Astrocyte of the cerebellum (primary cell): ENCODE measurements around the gene KIF5C.

Experiments
- DNase-seq: peaks from one replicate; pipeline ENCODE4 v3.0.0-alpha.2; 2011; ENCODE audit warnings: low read depth
- H3K4me3 ChIP-seq: 2 replicates; pipeline ENCODE4 v1.5.1; 2011; ENCODE audit warnings: mild to moderate bottlenecking, low read depth, low read length, moderate library complexity
- CTCF ChIP-seq: IDR thresholded peaks from 2 replicates; pipeline ENCODE4 v1.5.1; 2012; ENCODE audit warnings: low read length, low read depth, moderate library complexity, mild to moderate bottlenecking; ENCODE audit errors: missing control alignments
- in situ Hi-C: cut with HindIII; loops from 2 replicates; pipeline ENCODE4 v1.10.0; 2017; ENCODE audit warnings: low sequenced_read_pairs

Gene KIF5C

GRCh38 chr2:148924514-148925178, 49.6 kb downstream of the KIF5C start:
- H3K4me3 ChIP-seq: no peak overlapping the region
- DNase-seq: no peak
- in situ Hi-C loops: no loop called here
- no peak for TF ChIP-seq CTCF

- H3K4me3 ChIP-seq: no peak overlapping the region
- no peak for DNase-seq
- TF ChIP-seq CTCF: peak; percentile 78
- in situ Hi-C loops: no loop called here
Observed at GRCh38 chr2:148926291-148926961, 51.4 kb downstream of the KIF5C start.

GRCh38 chr2:148926981-148927401, 52.0 kb downstream of the KIF5C start:
- no peak overlapping the region for H3K4me3 ChIP-seq
- in situ Hi-C loops: no loop called here
- no peak for DNase-seq
- TF ChIP-seq CTCF: no peak

- H3K4me3 ChIP-seq: no peak overlapping the region
- in situ Hi-C loops: no loop called here
- DNase-seq: no peak
- TF ChIP-seq CTCF: no peak
Observed at GRCh38 chr2:148928395-148928794, 53.4 kb downstream of the KIF5C start.

- DNase-seq: no peak
- no peak for TF ChIP-seq CTCF
- in situ Hi-C loops: no loop called here
- H3K4me3 ChIP-seq: no peak overlapping the region
Observed at GRCh38 chr2:148930046-148930775, 55.2 kb downstream of the KIF5C start.

- no peak for DNase-seq
- in situ Hi-C loops: no loop called here
- no peak overlapping the region for H3K4me3 ChIP-seq
- TF ChIP-seq CTCF: no peak
Observed at GRCh38 chr2:148932536-148932935, 57.5 kb downstream of the KIF5C start.
